Mononuclear cell (primary cell): ENCODE results near the gene CAMK2G. TPM values are rescaled to one million over a fixed set of nuclear protein-coding genes. Genes with fewer than 3 reads are reported as not detected.

Experiments used
- H3K27me3 ChIP-seq: 2 replicates; pipeline ENCODE4 v1.6.0; 2011; ENCODE audit warnings: low read length, control low read depth; ENCODE audit not compliant: insufficient read depth
- H3K4me1 ChIP-seq: 2 replicates; pipeline ENCODE4 v1.5.1; 2011; ENCODE audit warnings: mild to moderate bottlenecking, low read length, control low read depth; ENCODE audit not compliant: insufficient read depth
- H3K4me3 ChIP-seq: 2 replicates; pipeline ENCODE4 v1.5.1; 2011; ENCODE audit warnings: mild to moderate bottlenecking, low read length, moderate library complexity
- H3K9me3 ChIP-seq: 2 replicates; pipeline ENCODE4 v1.5.1; 2011; ENCODE audit warnings: low read depth, mild to moderate bottlenecking, control low read depth, low read length
- total RNA-seq: library from RNA; depleted of rRNA; stranded (reverse); fragments of >200 nt; gene quantifications from one replicate; pipeline ENCODE4 v1.2.3, GENCODE V29; 2012

Gene CAMK2G
- total RNA-seq, 1 donor: 25.9 TPM

DNA sequence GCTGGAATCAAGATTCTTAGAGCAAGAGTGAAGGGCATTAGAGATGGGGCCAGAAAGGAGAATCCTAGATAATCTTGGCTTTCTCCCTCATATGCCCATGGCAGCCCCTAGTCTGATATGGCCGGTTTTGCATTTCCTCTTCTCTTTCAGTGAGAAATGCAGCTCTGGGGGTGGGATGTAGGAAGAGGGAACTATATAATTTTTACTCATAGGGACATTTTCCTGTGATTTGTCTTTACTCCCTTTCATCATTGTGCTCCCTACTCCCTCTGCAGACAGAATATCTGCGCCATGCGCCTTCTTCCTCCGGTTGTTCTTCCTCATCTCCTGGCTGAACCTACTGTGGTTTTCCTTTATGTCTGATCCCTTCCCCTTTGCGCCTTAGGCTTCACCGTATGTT lies 109.3 kb downstream of the CAMK2G start:
- H3K4me1 ChIP-seq: peaks cover 20% of the 10 kb centered on the region
- no peaks in the 10 kb centered on the region for H3K27me3 ChIP-seq
- H3K9me3 ChIP-seq: no peaks in the 10 kb centered on the region
- no peak overlapping the region for H3K4me3 ChIP-seq

DNA sequence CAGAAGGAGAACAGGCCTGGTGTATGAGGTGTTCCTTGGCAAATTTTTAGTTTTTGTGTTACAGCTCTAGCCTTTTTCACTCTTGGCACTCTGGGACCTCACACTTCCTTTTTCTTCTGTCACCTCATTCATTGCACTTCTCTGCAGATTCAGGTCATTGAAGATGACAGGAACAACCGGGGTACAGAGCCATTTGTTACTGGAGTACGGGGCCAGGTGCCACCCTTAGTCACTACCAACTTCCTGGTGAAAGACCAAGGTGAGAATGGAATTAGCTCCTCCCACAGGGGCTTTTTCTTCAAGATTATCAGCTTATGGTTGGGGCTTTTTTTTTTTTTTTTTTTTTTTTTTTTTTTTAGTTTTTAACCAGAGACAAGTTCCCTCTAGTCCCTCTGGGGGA lies 111.0 kb downstream of the CAMK2G start:
- Histone ChIP-seq H3K27me3 (no peaks in the 10 kb centered on the region), H3K4me1 (peaks cover 26% of the 10 kb centered on the region), H3K9me3 (no peaks in the 10 kb centered on the region), H3K4me3 (no peak overlapping the region)

DNA sequence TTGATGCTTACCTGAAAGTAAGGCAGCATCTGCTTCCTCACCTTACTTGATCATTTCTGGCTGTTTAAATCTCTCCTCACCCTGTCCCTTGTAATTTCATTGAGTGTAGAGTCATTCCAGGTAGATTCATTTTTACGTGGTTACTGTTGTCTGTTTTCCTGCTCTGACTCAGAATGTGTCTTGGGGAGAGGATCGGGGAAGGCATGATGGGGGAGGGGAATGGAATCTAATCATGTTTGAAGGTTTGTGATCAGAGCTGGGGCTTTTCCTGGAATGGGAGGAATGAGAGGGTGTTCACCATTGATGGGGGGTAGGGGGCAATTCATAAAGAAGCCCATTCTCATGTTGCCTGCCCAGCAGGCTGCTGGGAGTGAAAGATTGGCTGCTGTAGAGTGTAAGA lies 111.4 kb downstream of the CAMK2G start:
- Histone ChIP-seq H3K9me3 (no peaks in the 10 kb centered on the region), H3K27me3 (no peaks in the 10 kb centered on the region), H3K4me1 (peaks cover 26% of the 10 kb centered on the region), H3K4me3 (no peak overlapping the region)

Other genes starting within 250 kb of the CAMK2G start
- not detected for gene MYOZ1, start 233.1 kb downstream of the CAMK2G start, total RNA-seq
- gene SYNPO2L, start 218.5 kb downstream of the CAMK2G start, total RNA-seq: 0.10 TPM
- 1.8 TPM for gene AGAP5, start 176.4 kb downstream of the CAMK2G start, total RNA-seq
- 25.3 TPM for gene SEC24C, start 130.2 kb downstream of the CAMK2G start, total RNA-seq
- gene CHCHD1, start 92.5 kb downstream of the CAMK2G start, total RNA-seq: 4.7 TPM
- 30.7 TPM for gene ZSWIM8, start 88.9 kb downstream of the CAMK2G start, total RNA-seq
- 66.9 TPM for gene NDST2, start 63.0 kb downstream of the CAMK2G start, total RNA-seq
- gene PLAU, start 36.6 kb upstream of the CAMK2G start, total RNA-seq: 9.7 TPM
- gene VCL, start 123.6 kb upstream of the CAMK2G start, total RNA-seq: 70.1 TPM